Stimulated activated memory B cell treated with anti-CD40 and anti-IgM and Interleukin-4, amounts not matched to agents 10 μg/mL and 1 μg/mL and 100 μg/mL, for 72 hours (primary cell): ENCODE data around the gene GCNT4.

ENCODE experiments used
- ATAC-seq: fragments of 150-1000 bp; cut with Tn5 transposase; 2 replicates; pipeline ENCODE4 v1.10.0; 2021
- H3K27ac Mint-ChIP-seq: one replicate; pipeline ENCODE4 v1.8.0; 2022; ENCODE audit warnings: mild to moderate bottlenecking, mixed read lengths
- H3K27me3 Mint-ChIP-seq: one replicate; pipeline ENCODE4 v1.8.0; 2022; ENCODE audit warnings: mixed read lengths
- H3K36me3 Mint-ChIP-seq: one replicate; pipeline ENCODE4 v1.8.0; 2022; ENCODE audit warnings: mixed read lengths
- H3K4me1 Mint-ChIP-seq: one replicate; pipeline ENCODE4 v1.8.0; 2022; ENCODE audit warnings: mixed read lengths
- H3K4me3 Mint-ChIP-seq: one replicate; pipeline ENCODE4 v1.8.0; 2022; ENCODE audit warnings: mild to moderate bottlenecking, moderate library complexity, mixed read lengths
- H3K9me3 Mint-ChIP-seq: one replicate; pipeline ENCODE4 v1.8.0; 2022; ENCODE audit warnings: mixed read lengths

The GCNT4 gene

DNA sequence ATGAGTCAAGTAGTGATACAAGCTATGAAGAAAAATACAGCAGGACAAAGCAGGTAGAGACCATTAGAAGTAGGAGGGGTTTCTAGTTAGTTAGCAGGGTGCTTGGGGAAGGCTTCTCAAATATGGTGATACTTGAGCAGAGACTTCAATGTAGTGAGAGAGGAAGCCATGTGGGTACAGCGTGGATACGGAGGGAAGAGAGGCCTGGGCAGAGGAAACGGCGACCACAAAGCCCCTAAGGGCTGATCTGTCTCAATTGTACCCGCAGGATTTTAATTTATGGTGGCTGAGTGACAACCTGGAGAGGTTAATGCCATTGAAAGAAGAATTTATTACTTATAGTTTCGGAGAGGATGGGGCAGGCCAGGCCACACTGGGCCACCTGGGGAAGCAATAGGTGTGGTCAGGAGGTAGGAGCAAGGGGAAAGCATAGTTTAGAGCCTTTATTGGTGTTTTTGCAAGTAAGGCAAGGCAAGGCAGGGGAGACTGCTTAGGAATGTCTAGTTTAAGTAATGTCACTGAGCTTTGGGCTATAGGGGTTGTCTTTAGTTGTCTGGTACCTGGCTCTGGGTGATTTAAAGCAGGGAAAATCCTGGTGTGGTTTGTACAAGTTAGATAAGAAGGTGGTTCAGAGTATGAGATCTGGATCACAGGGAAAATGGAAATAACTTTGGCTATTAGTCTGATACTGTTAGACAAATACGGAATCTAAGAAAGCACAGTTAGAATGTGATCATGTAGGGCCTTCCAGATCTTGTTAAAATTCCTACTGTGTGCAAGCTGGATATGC is 42.6 kb downstream of the GCNT4 start:
- no peak overlapping the region for H3K27ac Mint-ChIP-seq
- no peak overlapping the region for H3K4me3 Mint-ChIP-seq
- no peaks in the 10 kb centered on the region for H3K36me3 Mint-ChIP-seq
- H3K9me3 Mint-ChIP-seq = peaks cover 7% of the 10 kb centered on the region
- peaks cover 11% of the 10 kb centered on the region for H3K27me3 Mint-ChIP-seq
- ATAC-seq = no peak
- no peaks in the 10 kb centered on the region for H3K4me1 Mint-ChIP-seq

DNA sequence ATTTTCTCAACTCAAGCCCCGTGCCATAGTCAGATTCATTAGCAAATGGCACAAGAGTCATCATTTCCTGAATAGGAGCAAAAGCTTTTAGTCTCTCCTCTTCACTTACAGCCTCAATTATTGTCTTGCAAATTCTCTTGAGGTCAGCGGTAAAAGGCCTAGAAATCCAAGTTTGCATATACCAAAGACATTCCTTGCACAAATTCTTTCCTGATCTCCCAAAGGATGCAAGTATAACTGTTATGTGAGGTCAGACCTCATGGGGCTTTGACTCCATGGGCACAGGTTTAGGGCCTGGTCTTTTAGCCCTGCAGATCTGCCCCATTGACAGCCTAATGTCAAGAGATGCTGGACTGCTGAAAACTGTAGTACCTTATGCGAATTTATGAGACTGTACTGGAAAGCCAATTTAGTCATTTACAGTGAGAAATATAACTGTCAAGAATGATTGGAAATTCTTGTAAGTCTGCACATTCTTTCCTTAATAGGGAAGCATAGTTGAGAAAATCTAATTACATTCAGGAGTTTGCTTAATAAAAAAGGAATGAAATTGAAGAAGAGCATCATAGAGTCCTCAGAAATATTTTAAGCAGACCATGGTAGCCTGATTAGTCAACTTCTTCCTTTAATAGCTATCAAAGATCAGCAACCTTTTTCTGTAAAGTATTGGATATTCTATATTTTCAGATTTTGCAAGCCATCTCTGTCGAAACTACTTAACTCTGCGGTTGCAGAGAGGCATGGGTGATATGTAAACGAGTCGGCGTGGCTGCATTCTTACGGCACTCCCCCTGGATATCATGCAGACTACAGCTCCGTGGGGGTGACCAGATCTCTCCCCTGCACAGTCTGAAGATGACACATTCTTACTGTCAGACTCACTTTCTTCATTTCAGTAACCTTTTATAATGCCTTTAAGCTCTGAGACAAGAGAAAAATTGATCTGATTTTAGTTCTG is 45.2 kb downstream of the GCNT4 start:
- H3K27ac Mint-ChIP-seq = no peak overlapping the region
- no peak for ATAC-seq
- H3K4me3 Mint-ChIP-seq = no peak overlapping the region
- peaks cover 10% of the 10 kb centered on the region for H3K9me3 Mint-ChIP-seq
- no peaks in the 10 kb centered on the region for H3K4me1 Mint-ChIP-seq
- H3K27me3 Mint-ChIP-seq = peaks cover 11% of the 10 kb centered on the region
- H3K36me3 Mint-ChIP-seq = no peaks in the 10 kb centered on the region

DNA sequence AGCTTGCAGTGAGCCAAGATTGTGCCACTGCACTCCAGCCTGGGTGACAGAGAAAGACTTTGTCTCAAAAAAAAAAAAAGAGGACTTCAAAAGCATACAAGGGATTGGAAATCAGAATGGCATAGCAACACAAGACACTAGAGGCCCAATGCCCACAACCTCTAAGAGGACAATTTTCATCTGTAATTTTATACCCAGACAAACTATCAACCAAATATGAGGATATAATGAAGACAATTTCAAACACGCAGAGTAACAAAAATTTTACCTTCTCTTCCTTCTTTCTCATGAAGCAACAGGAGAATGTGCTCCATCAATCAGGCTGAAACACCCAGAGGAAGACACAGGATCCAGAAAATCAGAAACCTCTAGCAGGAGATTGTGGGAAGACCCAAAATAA is 46.8 kb downstream of the GCNT4 start:
- Mint-ChIP-seq H3K27ac (no peak overlapping the region), H3K9me3 (peaks cover 10% of the 10 kb centered on the region), H3K27me3 (peaks cover 11% of the 10 kb centered on the region), H3K4me3 (no peak overlapping the region), H3K36me3 (no peaks in the 10 kb centered on the region), H3K4me1 (no peaks in the 10 kb centered on the region)
- ATAC-seq = no peak
